ENCODE results near the gene SH3BP5. TPM values are rescaled to one million over a fixed set of nuclear protein-coding genes. Genes with fewer than 3 reads are reported as not detected.

SH3BP5 gene
- polyA plus RNA-seq, 1 of the 3 experiments (the other 2 are of a cell fraction): 29.5 TPM

GRCh38 chr3:15326673-15327072 lies 5.7 kb downstream of the SH3BP5 start:
- CTCF ChIA-PET: interaction anchor here (1.7 to 8.3 kb wide), 2 partner anchors 58 to 79 kb away, joined by 5 to 59 read pairs; no protein-coding TSS in a partner anchor

More at GRCh38 chr3:15326673-15327072, 5.7 kb downstream of the SH3BP5 start:
- peaks cover 27% of the 10 kb centered on the region; the same call in 1 of the 2 replicates for H3K79me2 ChIP-seq (ENCODE audit: insufficient read depth)
- H3F3A ChIP-seq (replicated peaks; ENCODE audit: insufficient read depth): peaks cover 7% of the 10 kb centered on the region
- H4K20me1 ChIP-seq (ENCODE audit: insufficient read depth): no peaks in the 10 kb centered on the region; the same call in 1 of the 2 replicates
- H3K4me2 ChIP-seq: no peak overlapping the region
- H3K4me3 ChIP-seq (ENCODE audit: low read depth in 2 of 2, low read length in 1 of 2): no peak overlapping the region
- no peak for DNase-seq
- no peak overlapping the region for H3K9ac ChIP-seq
- H3K27ac ChIP-seq (ENCODE audit: low read depth in 2 of 2, low read length in 1 of 2): no peak overlapping the region
- H3K9me2 ChIP-seq: no peaks in the 10 kb centered on the region
- TF ChIP-seq GATA2 (CRISPR knock-in tag; IDR thresholded peaks at IDR 0.05) (no peak), ZBTB33 (IDR thresholded peaks at IDR 0.05; ENCODE audit: borderline replicate concordance, low read depth) (no peak), POLR2AphosphoS5 (IDR thresholded peaks at IDR 0.05; ENCODE audit: low read depth, low read length) (no peak), FOXJ3 (CRISPR knock-in tag; IDR thresholded peaks at IDR 0.05) (no peak), TCF12 (IDR thresholded peaks at IDR 0.05) (no peak), YY1 (IDR thresholded peaks at IDR 0.05; ENCODE audit: low read depth) (no peak), CTCF (IDR thresholded peaks at IDR 0.05) (no peak), MAX (IDR thresholded peaks at IDR 0.05; ENCODE audit: low read depth) (no peak), TEAD4 (IDR thresholded peaks at IDR 0.05; ENCODE audit: borderline replicate concordance, insufficient read depth) (no peak), PBX3 (IDR thresholded peaks at IDR 0.05) (no peak), FOSL2 (IDR thresholded peaks at IDR 0.05; ENCODE audit: borderline replicate concordance, low read depth) (no peak), TAF1 (IDR thresholded peaks at IDR 0.05; ENCODE audit: borderline replicate concordance, low read depth, low read length) (no peak)
- H3K9me3 ChIP-seq: no peaks in the 10 kb centered on the region
- WGBS (ENCODE audit: low lambda C conversion rate): 88% methylated on average over 2 of the region's 2 CpGs
- peaks cover 23 to 29% of the 10 kb centered on the region in 2 experiments; a peak in 3 of 4 replicates for H3K4me1 ChIP-seq (ENCODE audit: control insufficient read depth in 1 of 2, insufficient read depth in 2 of 2, low read depth in 1 of 2, low read length in 1 of 2)
- H3K36me3 ChIP-seq (replicated peaks in 1 of 2; ENCODE audit: control insufficient read depth in 1 of 2, insufficient read depth in 2 of 2, low read length in 1 of 2): peaks cover 0 to 4% of the 10 kb centered on the region in 2 experiments
- H2AFZ ChIP-seq (ENCODE audit: low read depth): no peak overlapping the region
- no peaks in the 10 kb centered on the region for H3K27me3 ChIP-seq (ENCODE audit: insufficient read depth)
- POLR2A ChIA-PET: interaction anchor here (0.9 kb wide), 1 partner anchor 37 kb away, joined by 3 read pairs; no protein-coding TSS in a partner anchor
